ENCODE results near the gene ADCY5.

Gene ADCY5

DNA sequence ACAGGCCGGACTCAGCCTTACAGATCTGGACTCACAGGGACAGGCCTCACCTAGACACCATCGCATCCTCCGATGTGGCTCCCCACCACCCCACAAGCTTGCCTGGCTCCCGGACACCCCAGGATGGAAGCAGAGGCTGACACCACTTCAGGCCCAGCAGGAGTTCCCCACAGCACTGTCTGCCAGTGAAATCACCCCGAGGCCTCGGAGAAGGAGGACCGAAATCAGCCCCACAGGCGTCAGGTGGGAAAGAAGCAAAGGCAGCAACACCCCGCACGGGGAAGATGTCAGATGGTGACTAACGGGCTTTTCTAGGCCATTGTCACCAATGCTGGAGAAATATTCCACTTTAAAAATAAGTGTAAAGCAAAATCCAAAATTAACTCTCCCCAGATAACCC is 18.6 kb downstream of the ADCY5 start:
- H3K4me3 ChIP-seq (ENCODE audit: low read depth, low read length): no peak overlapping the region
- TF ChIP-seq, protein P1, sequence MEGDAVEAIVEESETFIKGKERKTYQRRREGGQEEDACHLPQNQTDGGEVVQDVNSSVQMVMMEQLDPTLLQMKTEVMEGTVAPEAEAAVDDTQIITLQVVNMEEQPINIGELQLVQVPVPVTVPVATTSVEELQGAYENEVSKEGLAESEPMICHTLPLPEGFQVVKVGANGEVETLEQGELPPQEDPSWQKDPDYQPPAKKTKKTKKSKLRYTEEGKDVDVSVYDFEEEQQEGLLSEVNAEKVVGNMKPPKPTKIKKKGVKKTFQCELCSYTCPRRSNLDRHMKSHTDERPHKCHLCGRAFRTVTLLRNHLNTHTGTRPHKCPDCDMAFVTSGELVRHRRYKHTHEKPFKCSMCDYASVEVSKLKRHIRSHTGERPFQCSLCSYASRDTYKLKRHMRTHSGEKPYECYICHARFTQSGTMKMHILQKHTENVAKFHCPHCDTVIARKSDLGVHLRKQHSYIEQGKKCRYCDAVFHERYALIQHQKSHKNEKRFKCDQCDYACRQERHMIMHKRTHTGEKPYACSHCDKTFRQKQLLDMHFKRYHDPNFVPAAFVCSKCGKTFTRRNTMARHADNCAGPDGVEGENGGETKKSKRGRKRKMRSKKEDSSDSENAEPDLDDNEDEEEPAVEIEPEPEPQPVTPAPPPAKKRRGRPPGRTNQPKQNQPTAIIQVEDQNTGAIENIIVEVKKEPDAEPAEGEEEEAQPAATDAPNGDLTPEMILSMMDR (IDR thresholded peaks at IDR 0.05; ENCODE audit: borderline replicate concordance, insufficient read depth, low read depth, low read length): no peak

DNA sequence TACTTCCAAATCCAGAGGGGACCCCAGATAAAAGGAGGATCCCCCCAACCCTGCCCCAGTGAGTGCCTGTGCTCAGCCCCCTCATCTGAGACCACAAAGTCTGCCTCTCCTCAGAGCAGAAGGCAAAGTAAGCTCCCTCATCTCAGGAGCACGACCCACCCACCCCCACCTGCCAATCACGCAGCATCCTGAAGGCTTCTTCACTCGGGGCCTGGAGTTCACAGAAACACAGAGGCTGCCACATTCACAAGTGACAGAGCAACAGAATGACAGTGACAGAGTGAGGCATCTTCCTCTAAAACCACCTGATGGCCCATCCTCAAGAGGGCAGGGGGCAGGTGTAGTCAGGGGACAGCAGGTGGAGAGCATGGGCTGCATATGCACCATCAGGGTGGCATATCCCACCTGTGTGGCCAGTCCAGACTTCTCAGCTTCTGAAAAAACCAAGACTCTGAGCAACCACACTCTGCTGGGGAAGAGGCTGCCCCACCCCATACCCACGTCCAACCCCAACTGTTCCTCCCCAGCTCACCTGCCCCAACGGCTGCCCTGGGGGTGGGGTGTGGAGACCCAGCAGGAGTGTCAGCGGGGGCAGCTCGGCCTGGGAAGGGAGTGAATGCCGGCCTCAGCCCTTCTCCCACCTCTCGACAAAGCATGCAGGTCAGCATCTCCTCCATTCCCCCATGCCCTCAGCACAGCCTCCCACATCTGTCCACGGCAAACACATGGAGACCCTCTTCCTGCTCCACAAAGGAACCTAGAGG is 19.3 kb downstream of the ADCY5 start:
- TF ChIP-seq, protein P1 (IDR thresholded peaks at IDR 0.05; ENCODE audit: borderline replicate concordance, insufficient read depth, low read depth, low read length): no peak
- no peak overlapping the region for H3K4me3 ChIP-seq (ENCODE audit: low read depth, low read length)

DNA sequence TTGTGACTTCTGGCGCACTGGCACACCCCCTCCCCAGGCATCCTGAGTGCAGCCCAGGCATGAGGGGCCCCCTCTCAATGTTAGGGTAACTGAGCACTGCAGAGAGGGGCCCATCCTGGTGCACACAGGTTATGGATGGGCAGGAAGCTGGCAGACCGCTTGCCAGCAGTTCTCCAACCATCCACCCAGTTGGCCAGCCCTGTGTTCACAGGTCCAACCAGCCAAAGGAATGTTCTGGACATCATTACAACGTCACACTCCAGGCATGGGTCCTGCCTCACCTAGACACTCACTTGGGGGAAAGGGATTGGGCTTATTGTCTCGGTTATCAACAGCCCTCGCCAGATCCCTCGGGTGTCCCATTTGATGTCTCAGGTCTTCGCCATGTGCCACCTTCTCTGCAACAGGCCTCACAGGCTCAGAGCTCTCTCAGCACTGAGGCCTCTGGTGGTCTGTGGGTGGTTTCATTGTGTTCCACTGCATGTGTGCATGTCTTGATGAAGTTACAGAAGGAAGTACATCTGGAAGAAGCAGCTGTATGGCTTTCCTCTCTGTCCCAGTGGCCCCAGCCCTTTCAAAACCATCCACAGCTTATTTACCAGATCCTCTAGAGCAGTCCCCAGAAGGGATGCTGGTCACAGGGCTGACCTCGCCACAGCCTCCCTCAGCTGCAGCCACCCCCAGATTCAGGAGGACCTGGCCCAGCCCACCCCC is 23.7 kb downstream of the ADCY5 start:
- no peak overlapping the region for H3K4me3 ChIP-seq (ENCODE audit: low read depth, low read length)
- TF ChIP-seq, protein P1 (IDR thresholded peaks at IDR 0.05; ENCODE audit: borderline replicate concordance, insufficient read depth, low read depth, low read length): no peak

DNA sequence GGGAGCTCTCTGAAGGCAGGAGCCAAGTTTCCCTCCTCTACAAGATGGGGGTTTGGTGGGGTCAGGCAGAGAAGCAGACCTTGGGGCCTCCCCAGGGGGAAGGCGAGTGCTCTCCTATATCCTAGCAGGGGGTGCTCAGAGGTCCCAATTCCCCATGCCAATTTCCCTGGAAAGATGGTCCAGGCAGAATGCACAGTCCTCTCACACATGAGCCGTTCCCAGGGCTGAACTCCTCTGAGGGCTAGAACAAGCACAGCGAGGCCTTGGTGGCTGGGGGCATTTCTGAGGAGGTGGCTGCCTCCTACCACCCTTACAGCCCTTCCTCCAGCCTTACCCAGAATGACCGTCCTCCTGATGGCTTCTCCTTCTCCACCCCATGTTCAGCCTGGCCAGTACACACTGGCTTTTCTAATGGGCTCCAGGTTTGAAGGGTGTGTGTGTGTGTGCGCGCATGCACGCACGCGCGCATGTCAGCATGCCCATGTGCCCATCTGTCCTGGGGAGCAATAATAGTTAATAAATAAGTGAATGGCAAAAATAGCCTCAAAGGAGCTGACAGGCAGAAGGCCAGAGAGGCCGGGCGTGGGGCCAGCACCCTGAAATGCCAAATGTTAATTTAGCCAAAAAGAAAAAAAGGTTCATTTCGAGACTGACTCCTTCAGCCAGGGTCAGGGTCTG is 24.4 kb downstream of the ADCY5 start:
- TF ChIP-seq, protein P1 (IDR thresholded peaks at IDR 0.05; ENCODE audit: borderline replicate concordance, insufficient read depth, low read depth, low read length): no peak
- no peak overlapping the region for H3K4me3 ChIP-seq (ENCODE audit: low read depth, low read length)

DNA sequence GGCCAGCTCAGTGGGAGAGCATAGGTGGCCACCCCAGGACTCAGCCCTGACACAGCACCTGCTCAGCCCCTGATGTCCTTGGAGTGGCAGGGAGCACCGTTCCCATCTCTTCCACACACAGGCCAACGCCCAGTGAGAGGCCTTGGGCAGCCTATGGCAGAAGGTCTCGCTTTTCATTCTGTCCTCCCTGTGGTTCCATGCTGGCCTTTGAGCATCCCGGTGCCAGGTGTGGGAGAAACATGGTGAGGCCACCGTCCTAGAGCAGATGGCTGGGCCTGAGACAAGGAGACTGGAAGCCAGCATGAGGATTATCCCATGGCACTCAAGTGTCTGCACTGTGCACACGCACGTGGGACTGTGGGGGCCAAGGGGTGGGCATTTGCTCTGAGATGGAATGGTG is 25.1 kb downstream of the ADCY5 start:
- H3K4me3 ChIP-seq (ENCODE audit: low read depth, low read length): no peak overlapping the region
- TF ChIP-seq, protein P1 (IDR thresholded peaks at IDR 0.05; ENCODE audit: borderline replicate concordance, insufficient read depth, low read depth, low read length): no peak

DNA sequence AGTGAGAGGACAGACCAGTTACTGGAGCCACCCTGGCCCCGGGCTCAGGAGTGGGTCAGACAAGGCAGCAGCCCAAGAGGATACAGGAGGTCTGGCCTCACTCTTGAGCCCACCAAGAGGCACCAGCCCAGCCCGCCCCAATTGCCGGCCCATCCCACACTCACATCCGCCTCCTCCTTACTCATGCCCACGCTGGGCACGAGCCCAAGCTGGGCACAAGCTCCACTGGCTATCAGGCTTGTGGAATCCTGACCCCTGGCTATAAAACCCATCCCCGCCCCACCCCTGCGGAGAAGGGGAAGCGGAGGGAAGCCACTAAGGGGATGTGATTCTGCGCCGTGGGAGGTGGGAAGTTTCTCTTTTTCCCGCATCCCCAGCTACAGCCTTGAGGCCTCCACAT is 25.9 kb downstream of the ADCY5 start:
- no peak overlapping the region for H3K4me3 ChIP-seq (ENCODE audit: low read depth, low read length)
- TF ChIP-seq, protein P1 (IDR thresholded peaks at IDR 0.05; ENCODE audit: borderline replicate concordance, insufficient read depth, low read depth, low read length): no peak
